Smooth muscle cell (in vitro differentiated cells): ENCODE data around the gene CEP85. TPM values are rescaled to one million over a fixed set of nuclear protein-coding genes. Genes with fewer than 3 reads are reported as not detected.

Source experiments
- DNase-seq: peaks from one replicate; lab custom pipeline; 2025; ENCODE audit not compliant: unreplicated experiment; lab: John Stamatoyannopoulos, UW
- H2AFZ ChIP-seq: fragments of 200-600 bp; sonication (generic); 2 replicates; pipeline ENCODE4 v1.6.0; 2016; ENCODE audit warnings: antibody characterized with exemption, low read depth, mild to moderate bottlenecking
- H3F3A ChIP-seq: fragments of 200-600 bp; sonication (generic); 2 replicates; pipeline ENCODE4 v1.6.0; 2017; ENCODE audit warnings: antibody characterized with exemption, low read depth
- H3K27ac ChIP-seq: fragments of 200-600 bp; sonication (generic); 2 replicates; pipeline ENCODE4 v1.5.1; 2016; ENCODE audit warnings: low read depth, mild to moderate bottlenecking
- H3K27me3 ChIP-seq: fragments of 200-600 bp; sonication (generic); 2 replicates; pipeline ENCODE4 v1.6.1; 2016; ENCODE audit warnings: low read depth, mild to moderate bottlenecking
- H3K36me3 ChIP-seq: fragments of 200-600 bp; sonication (generic); 2 replicates; pipeline ENCODE4 v1.5.1; 2016; ENCODE audit warnings: low read depth
- H3K4me1 ChIP-seq: fragments of 200-600 bp; sonication (generic); 2 replicates; pipeline ENCODE4 v1.5.1; 2016; ENCODE audit warnings: low read depth
- H3K4me2 ChIP-seq: fragments of 200-600 bp; sonication (generic); 2 replicates; pipeline ENCODE4 v1.6.0; 2016; ENCODE audit warnings: mild to moderate bottlenecking
- H3K4me3 ChIP-seq: fragments of 200-600 bp; sonication (generic); 2 replicates; pipeline ENCODE4 v1.5.1; 2016; ENCODE audit warnings: mild to moderate bottlenecking
- H3K79me2 ChIP-seq: fragments of 200-600 bp; sonication (generic); 2 replicates; pipeline ENCODE4 v1.6.0; 2016; ENCODE audit warnings: low read depth, mild to moderate bottlenecking
- H3K9ac ChIP-seq: fragments of 200-600 bp; sonication (generic); 2 replicates; pipeline ENCODE4 v1.6.0; 2016; ENCODE audit warnings: low read depth
- H3K9me3 ChIP-seq: fragments of 200-600 bp; sonication (generic); replicated peaks from 2 replicates; pipeline ENCODE4 v1.5.1; 2016; ENCODE audit warnings: low read depth
- H4K20me1 ChIP-seq: fragments of 200-600 bp; sonication (generic); 2 replicates; pipeline ENCODE4 v1.6.0; 2016; ENCODE audit warnings: low read depth
- CTCF ChIP-seq: fragments of 200-600 bp; sonication (generic); IDR thresholded peaks from 2 replicates; pipeline ENCODE4 v1.5.1; 2017; ENCODE audit warnings: borderline replicate concordance, mild to moderate bottlenecking, antibody characterized with exemption; ENCODE audit not compliant: insufficient read depth, poor library complexity, severe bottlenecking
- WGBS: methylation state at CpG from one replicate; pipeline ENCODE4 v1.1.7; 2016; ENCODE audit warnings: low lambda C conversion rate; 5-methylcytosine and 5-hydroxymethylcytosine counted together
- polyA plus RNA-seq: library from polyadenylated mRNA; unstranded; fragments of >200 nt; fragmentation: Nextera tagmentation; extraction: Ambion mirVana; gene quantifications from 2 replicates; pipeline ENCODE4 v1.2.1, GENCODE V29; 2016
- total RNA-seq: library from RNA; depleted of rRNA; stranded (reverse); fragments of >200 nt; gene quantifications from 2 replicates; pipeline ENCODE4 v1.2.3, GENCODE V29; 2014

CEP85 gene
- total and polyA plus RNA-seq, 2 experiments from 2014 or later: 6.0 to 8.0 TPM

- Histone ChIP-seq H4K20me1 (peaks cover 9% of the 10 kb centered on the region), H3F3A (peaks cover 7% of the 10 kb centered on the region), H3K9me3 (no peaks in the 10 kb centered on the region), H3K9ac (no peak overlapping the region), H3K79me2 (no peaks in the 10 kb centered on the region), H3K36me3 (no peaks in the 10 kb centered on the region), H3K4me1 (peaks cover 11% of the 10 kb centered on the region), H3K27me3 (no peaks in the 10 kb centered on the region), H3K4me2 (no peak overlapping the region), H2AFZ (no peak overlapping the region), H3K4me3 (no peak overlapping the region), H3K27ac (no peak overlapping the region)
- TF ChIP-seq CTCF: no peak
- DNase-seq: no peak
- WGBS: 87% methylated on average over 5 of the region's 5 CpGs
These were observed 54.4 kb downstream of the CEP85 start for GRCh38 chr1:26288311-26288941.

GRCh38 chr1:26289158-26290059 is 55.4 kb downstream of the CEP85 start:
- Histone ChIP-seq H3K4me1 (peaks cover 11% of the 10 kb centered on the region), H3K4me3 (no peak overlapping the region), H3F3A (no peaks in the 10 kb centered on the region), H3K36me3 (no peaks in the 10 kb centered on the region), H3K79me2 (no peaks in the 10 kb centered on the region), H3K27me3 (no peaks in the 10 kb centered on the region), H3K9ac (no peak overlapping the region), H3K4me2 (no peak overlapping the region), H4K20me1 (no peaks in the 10 kb centered on the region), H3K9me3 (no peaks in the 10 kb centered on the region), H2AFZ (no peak overlapping the region), H3K27ac (no peak overlapping the region)
- 90% methylated on average over 21 of the region's 21 CpGs for WGBS
- no peak for DNase-seq
- no peak for TF ChIP-seq CTCF

- Histone ChIP-seq H4K20me1 (no peaks in the 10 kb centered on the region), H3K4me1 (peaks cover 5% of the 10 kb centered on the region), H3K9ac (no peak overlapping the region), H3K4me3 (no peak overlapping the region), H3K79me2 (no peaks in the 10 kb centered on the region), H3K9me3 (no peaks in the 10 kb centered on the region), H3K27me3 (no peaks in the 10 kb centered on the region), H3K36me3 (no peaks in the 10 kb centered on the region), H3K4me2 (no peak overlapping the region), H2AFZ (no peak overlapping the region), H3F3A (no peaks in the 10 kb centered on the region), H3K27ac (no peak overlapping the region)
- no peak for TF ChIP-seq CTCF
- 82% methylated on average over 11 of the region's 11 CpGs for WGBS
- no peak for DNase-seq
These were observed 56.3 kb downstream of the CEP85 start for GRCh38 chr1:26290122-26290881.
